H1 (cell line): Measurements from ENCODE around the gene PIGX. TPM values are rescaled to one million over a fixed set of nuclear protein-coding genes. Genes with fewer than 3 reads are reported as not detected.

Experiments
- CTCF ChIA-PET: fragments of 300-600 bp; sonication (Branson Sonifier 250); formaldehyde crosslinking; loops from one replicate; lab custom pipeline; 2021; ENCODE audit not compliant: partially characterized antibody; lab: Charles Lee
- POLR2A ChIA-PET: fragments of 300-600 bp; sonication (Branson Sonifier 250); formaldehyde crosslinking; loops from one replicate; lab custom pipeline; 2021; ENCODE audit warnings: inconsistent platforms; ENCODE audit not compliant: partially characterized antibody; lab: Charles Lee
- DNase-seq, 2 experiments: peaks; one replicate each; pipeline versions ENCODE4 v3.0.0 to v3.0.0-alpha.2; 2010 to 2022; ENCODE audit warnings: low spot score in 2 of 2, low read depth in 1 of 2, mixed read lengths in 1 of 2
- FAIRE-seq: peaks from 2 replicates; lab custom pipeline; 2011; peaks lifted over from hg19 to GRCh38; lab: Jason Lieb, UNC
- H2AFZ ChIP-seq: 2 replicates; pipeline ENCODE4 v1.8.1; 2012; ENCODE audit warnings: low read length, inconsistent platforms
- H2AK5ac ChIP-seq: 2 replicates; pipeline ENCODE4 v1.6.1; 2013; ENCODE audit warnings: low read depth, low read length
- H2BK120ac ChIP-seq: replicated peaks from 2 replicates; pipeline ENCODE3; 2013; ENCODE audit warnings: low read depth, low read length, inconsistent platforms
- H2BK12ac ChIP-seq: 2 replicates; pipeline ENCODE4 v1.6.1; 2013; ENCODE audit warnings: low read depth, low read length
- H2BK15ac ChIP-seq: 2 replicates; pipeline ENCODE4 v1.6.1; 2013; ENCODE audit warnings: low read length
- H2BK20ac ChIP-seq: 2 replicates; pipeline ENCODE4 v1.6.1; 2013; ENCODE audit warnings: low read length
- H2BK5ac ChIP-seq: 2 replicates; pipeline ENCODE4 v1.6.1; 2013; ENCODE audit warnings: low read depth, low read length
- H3K14ac ChIP-seq: 2 replicates; pipeline ENCODE4 v1.6.1; 2013; ENCODE audit warnings: inconsistent platforms; ENCODE audit not compliant: insufficient read length
- H3K18ac ChIP-seq: 2 replicates; pipeline ENCODE4 v1.6.1; 2013; ENCODE audit warnings: low read length; ENCODE audit errors: extremely low read depth
- H3K23ac ChIP-seq: 2 replicates; pipeline ENCODE4 v1.6.1; 2013; ENCODE audit warnings: inconsistent platforms; ENCODE audit not compliant: insufficient read length
- H3K23me2 ChIP-seq: 2 replicates; pipeline ENCODE4 v1.6.1; 2013; ENCODE audit warnings: low read depth, low read length
- H3K27ac ChIP-seq: 2 replicates; pipeline ENCODE4 v1.6.1; 2011; ENCODE audit warnings: low read depth, low read length, inconsistent platforms
- H3K27me3 ChIP-seq, 4 experiments: replicated peaks in 1 of 4; 1 replicate in 1 of 4; 2 replicates in 3 of 4; pipeline versions ENCODE4 v1.6.1 to v1.8.1; 2011 to 2013; ENCODE audit warnings: low read length in 3 of 4, mild to moderate bottlenecking in 3 of 4, inconsistent platforms in 2 of 4, mixed read lengths in 2 of 4, moderate library complexity in 1 of 4; ENCODE audit not compliant: control insufficient read depth in 3 of 4, insufficient read depth in 3 of 4; ENCODE audit errors: extremely low read depth in 1 of 4
- H3K36me3 ChIP-seq, 4 experiments: 2 replicates each; pipeline versions ENCODE4 v1.6.1 to v1.8.1; 2011 to 2013; ENCODE audit warnings: mild to moderate bottlenecking in 4 of 4, low read length in 3 of 4, moderate library complexity in 2 of 4, control low read depth in 1 of 4, inconsistent platforms in 1 of 4; ENCODE audit not compliant: insufficient read depth in 4 of 4, control insufficient read depth in 2 of 4
- H3K4ac ChIP-seq: replicated peaks from 2 replicates; pipeline ENCODE3; 2013; ENCODE audit warnings: low read length, low read depth, mixed read lengths, inconsistent platforms; ENCODE audit not compliant: insufficient read length
- H3K4me1 ChIP-seq, 4 experiments: replicated peaks in 1 of 4; 1 replicate in 1 of 4; 2 replicates in 3 of 4; pipeline versions ENCODE4 v1.6.1 to v1.8.1; 2011 to 2013; ENCODE audit warnings: low read length in 3 of 4, inconsistent platforms in 2 of 4, mixed read lengths in 1 of 4; ENCODE audit not compliant: insufficient read depth in 4 of 4, control insufficient read depth in 3 of 4
- H3K4me2 ChIP-seq, 2 experiments: 2 replicates each; pipeline versions ENCODE4 v1.6.1 to v1.8.1; 2011 to 2013; ENCODE audit warnings: low read depth in 2 of 2, low read length in 2 of 2, control low read depth in 1 of 2, inconsistent platforms in 1 of 2, mild to moderate bottlenecking in 1 of 2; ENCODE audit not compliant: insufficient read depth in 1 of 2
- H3K4me3 ChIP-seq, 4 experiments: fragments of 200-600, 300-600 bp in 1 of 4; sonication (generic), shearing (Covaris generic), sonication (Bioruptor Twin) in 1 of 4; 2 replicates each; pipeline versions ENCODE4 v1.5.1 to v1.8.1; 2011 to 2016; ENCODE audit warnings: low read length in 4 of 4, low read depth in 3 of 4, control low read depth in 2 of 4, inconsistent platforms in 2 of 4, mild to moderate bottlenecking in 2 of 4, mixed read lengths in 1 of 4, moderate library complexity in 1 of 4; ENCODE audit not compliant: insufficient read depth in 2 of 4; ENCODE audit errors: extremely low read depth in 1 of 4
- H3K56ac ChIP-seq: replicated peaks from 2 replicates; pipeline ENCODE3; 2013; ENCODE audit warnings: low read depth, mild to moderate bottlenecking, mixed read lengths, low read length, inconsistent platforms; ENCODE audit not compliant: insufficient read length
- H3K79me1 ChIP-seq: 2 replicates; pipeline ENCODE4 v1.6.1; 2013; ENCODE audit warnings: low read depth, low read length, control low read depth
- H3K79me2 ChIP-seq, 2 experiments: 2 replicates each; pipeline versions ENCODE4 v1.6.1 to v1.8.1; 2012 to 2013; ENCODE audit warnings: low read length in 2 of 2, mild to moderate bottlenecking in 2 of 2, inconsistent platforms in 1 of 2; ENCODE audit not compliant: insufficient read depth in 2 of 2, control insufficient read depth in 1 of 2
- H3K9ac ChIP-seq, 4 experiments: replicated peaks in 1 of 4; 1 replicate in 1 of 4; 2 replicates in 3 of 4; pipeline versions ENCODE4 v1.6.1 to v1.8.1; 2011 to 2013; ENCODE audit warnings: low read depth in 3 of 4, low read length in 3 of 4, control low read depth in 2 of 4, mild to moderate bottlenecking in 2 of 4, moderate library complexity in 2 of 4, inconsistent platforms in 1 of 4; ENCODE audit errors: extremely low read depth in 1 of 4
- H3K9me3 ChIP-seq, 2 experiments: 2 replicates each; pipeline versions ENCODE4 v1.6.1 to v1.8.1; 2012 to 2013; ENCODE audit warnings: mild to moderate bottlenecking in 2 of 2, moderate library complexity in 2 of 2, control low read depth in 1 of 2, inconsistent platforms in 1 of 2, low read depth in 1 of 2, low read length in 1 of 2, mixed read lengths in 1 of 2; ENCODE audit not compliant: insufficient read depth in 2 of 2
- H4K20me1 ChIP-seq, 2 experiments: replicated peaks in 1 of 2; 2 replicates each; pipeline versions ENCODE3 to v1.8.1; 2011 to 2013; ENCODE audit warnings: inconsistent platforms in 2 of 2, low read length in 2 of 2, mild to moderate bottlenecking in 1 of 2; ENCODE audit not compliant: insufficient read depth in 2 of 2, control insufficient read depth in 1 of 2
- H4K5ac ChIP-seq: 2 replicates; pipeline ENCODE4 v1.6.1; 2013; ENCODE audit warnings: low read length, low read depth, mixed read lengths, inconsistent platforms; ENCODE audit not compliant: insufficient read length
- H4K8ac ChIP-seq: 2 replicates; pipeline ENCODE4 v1.8.0; 2013; ENCODE audit warnings: mild to moderate bottlenecking, moderate library complexity, low read length, inconsistent platforms; ENCODE audit not compliant: insufficient read depth; ENCODE audit errors: extremely low read depth
- H4K91ac ChIP-seq: replicated peaks from 2 replicates; pipeline ENCODE3; 2013; ENCODE audit warnings: low read length, mixed read lengths, inconsistent platforms; ENCODE audit not compliant: insufficient read length
- ASH2L ChIP-seq: fragments of 200-600, 300-600 bp; sonication (generic); IDR thresholded peaks from one replicate; pipeline ENCODE4 v1.7.1; 2017; ENCODE audit warnings: low read length
- BRCA1 ChIP-seq: IDR thresholded peaks from 2 replicates; pipeline ENCODE4 v1.6.1; 2012; ENCODE audit warnings: low read depth, low read length, improper control_type of control experiment
- CBX5 ChIP-seq: fragments of 300-800, 300-1000 bp; sonication (generic); IDR thresholded peaks from 2 replicates; pipeline ENCODE4 v1.7.1; 2016; ENCODE audit warnings: antibody characterized with exemption, low read length, low read depth
- CEBPB ChIP-seq: IDR thresholded peaks from 2 replicates; pipeline ENCODE4 v1.6.1; 2012; ENCODE audit warnings: low read depth, low read length
- CHD1 ChIP-seq: IDR thresholded peaks from 2 replicates; pipeline ENCODE4 v1.6.1; 2012; ENCODE audit warnings: low read depth, low read length, improper control_type of control experiment
- CREB1 ChIP-seq: IDR thresholded peaks from 2 replicates; pipeline ENCODE4 v1.6.1; 2012; ENCODE audit warnings: inconsistent platforms
- EP300 ChIP-seq, 2 experiments: IDR thresholded peaks; 1 replicate in 1 of 2; 2 replicates in 1 of 2; pipeline ENCODE4 v1.6.1; 2011 to 2012; ENCODE audit warnings: low read depth in 2 of 2, low read length in 2 of 2, mild to moderate bottlenecking in 2 of 2, borderline replicate concordance in 1 of 2, inconsistent platforms in 1 of 2, moderate library complexity in 1 of 2
- KDM1A ChIP-seq: fragments of 200-600, 300-600 bp; sonication (generic); IDR thresholded peaks from 2 replicates; pipeline ENCODE4 v1.7.1; 2016; ENCODE audit warnings: mild to moderate bottlenecking, low read length, borderline replicate concordance
- NRF1 ChIP-seq: IDR thresholded peaks from 2 replicates; pipeline ENCODE4 v1.6.1; 2011; ENCODE audit warnings: mild to moderate bottlenecking, low read depth, low read length, improper control_type of control experiment
- PHF8 ChIP-seq: fragments of 200-600 bp; sonication (generic); conservative IDR thresholded peaks from 2 replicates; pipeline ENCODE4 v1.7.1; 2012; ENCODE audit warnings: low read depth, mild to moderate bottlenecking, inconsistent platforms, low read length, moderate library complexity
- RNF2 ChIP-seq: fragments of 200-900, 300-1000 bp; sonication (generic); IDR thresholded peaks from 2 replicates; pipeline ENCODE4 v1.7.1; 2016; ENCODE audit warnings: borderline replicate concordance, low read depth, mild to moderate bottlenecking, antibody characterized with exemption, low read length; ENCODE audit not compliant: poor library complexity, severe bottlenecking; ENCODE audit errors: missing control alignments
- TAF1 ChIP-seq: IDR thresholded peaks from 2 replicates; pipeline ENCODE4 v1.6.1; 2011; ENCODE audit warnings: mild to moderate bottlenecking, low read depth, low read length
- ZNF274 ChIP-seq: IDR thresholded peaks from 2 replicates; pipeline ENCODE4 v1.7.0; 2012; ENCODE audit warnings: low read length, borderline replicate concordance; ENCODE audit errors: extremely low read depth
- WGBS, 2 experiments: shearing (Covaris generic) in 1 of 2; methylation state at CpG; one replicate each; pipeline versions ENCODE4 v1.1.6 to v1.1.7; 2013 to 2015; ENCODE audit warnings: low lambda C conversion rate in 2 of 2, mixed read lengths in 2 of 2, inconsistent platforms in 1 of 2, low coverage in 1 of 2, missing lambda C conversion rate in 1 of 2; ENCODE audit not compliant: insufficient replicate concordance in 2 of 2, insufficient coverage in 1 of 2, insufficient read length in 1 of 2; ENCODE audit errors: extremely low coverage in 1 of 2, missing lambda C conversion rate in 1 of 2; 5-methylcytosine and 5-hydroxymethylcytosine counted together
- polyA plus RNA-seq, 7 experiments: library from polyadenylated mRNA; depleted of rRNA in 3 of 7; stranded (reverse) in 5 of 7; unstranded in 2 of 7; fragments of >200 nt in 5 of 7; fragments of 200-250 nt in 2 of 7; gene quantifications; 1 replicate in 5 of 7; 2 replicates in 1 of 7; 4 replicates in 1 of 7; pipeline versions ENCODE4 v1.2.1 to v1.2.3, GENCODE V29; 2011 to 2013; ENCODE audit warnings: missing spikeins in 2 of 7, mixed read lengths in 2 of 7
- total RNA-seq: library from RNA; stranded (reverse); fragmentation: NEBNext Ultra II Directional; extraction: Animal tissue kit (Norgen Biotek cat#: 25700); gene quantifications from 2 replicates; pipeline ENCODE4 v1.2.1, GENCODE V29; 2021
- TF ChIP-seq, protein P1 (sequence below): IDR thresholded peaks from 2 replicates; pipeline ENCODE4 v1.6.1; 2012; ENCODE audit warnings: inconsistent platforms

The PIGX gene
- total and polyA plus RNA-seq, 2 of the 8 experiments (the other 6 are each of a cell fraction or from before 2014, with no cell fraction given): 7.0 to 14.9 TPM

DNA sequence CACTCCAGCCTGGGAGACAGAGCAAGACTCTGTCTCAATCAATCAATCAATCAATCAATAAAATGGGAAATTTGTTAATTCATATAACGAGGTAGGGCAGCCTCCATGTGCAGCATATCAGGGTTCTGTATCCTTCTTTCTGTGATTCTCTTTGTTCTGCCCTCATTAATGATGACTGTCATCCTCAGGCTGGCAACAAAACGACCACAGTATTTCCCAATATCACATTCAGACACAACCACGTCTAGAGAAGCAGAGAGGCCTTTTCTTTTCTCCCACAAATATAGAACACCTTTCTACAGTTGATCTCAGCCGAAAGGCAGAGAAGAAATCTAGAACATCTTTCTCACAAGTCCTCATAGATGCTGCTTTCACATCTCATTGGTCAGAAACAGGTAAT lies 11.4 kb upstream of the PIGX start:
- H3K9ac ChIP-seq: no peak overlapping the region
- H4K8ac ChIP-seq: no peak overlapping the region
- H2BK20ac ChIP-seq: no peak overlapping the region
- TF ChIP-seq TAF1 (no peak), NRF1 (no peak), RNF2 (no peak), ASH2L (no peak), CREB1 (no peak), CHD1 (no peak), EP300 (IDR thresholded peaks at IDR 0.05; ENCODE audit: borderline replicate concordance in 1 of 2, low read depth in 2 of 2, low read length in 2 of 2) (no peak), PHF8 (no peak), CEBPB (no peak), CBX5 (no peak), KDM1A (no peak), ZNF274 (no peak), BRCA1 (no peak)
- TF ChIP-seq, protein P1, sequence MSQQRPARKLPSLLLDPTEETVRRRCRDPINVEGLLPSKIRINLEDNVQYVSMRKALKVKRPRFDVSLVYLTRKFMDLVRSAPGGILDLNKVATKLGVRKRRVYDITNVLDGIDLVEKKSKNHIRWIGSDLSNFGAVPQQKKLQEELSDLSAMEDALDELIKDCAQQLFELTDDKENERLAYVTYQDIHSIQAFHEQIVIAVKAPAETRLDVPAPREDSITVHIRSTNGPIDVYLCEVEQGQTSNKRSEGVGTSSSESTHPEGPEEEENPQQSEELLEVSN: no peak
- ChIA-PET POLR2A (no interaction called here), CTCF (interaction anchor here (2.8 kb wide), 1 partner anchor 16 kb away, joined by 8 read pairs; no protein-coding TSS in a partner anchor)
- H3K4me2 ChIP-seq: no peak overlapping the region
- no peak overlapping the region for H2AK5ac ChIP-seq
- H3K4ac ChIP-seq: no peak overlapping the region
- H3K23ac ChIP-seq: no peak overlapping the region
- no peak overlapping the region for H3K27ac ChIP-seq
- H3K36me3 ChIP-seq: no peaks in the 10 kb centered on the region
- H3K4me3 ChIP-seq: no peak overlapping the region
- no peaks in the 10 kb centered on the region for H3K9me3 ChIP-seq
- no peak overlapping the region for H4K5ac ChIP-seq
- FAIRE-seq (no peak), DNase-seq (no peak)
- H2BK15ac ChIP-seq: no peak overlapping the region
- no peak overlapping the region for H2BK120ac ChIP-seq
- H2AFZ ChIP-seq: no peak overlapping the region
- no peaks in the 10 kb centered on the region for H3K79me2 ChIP-seq
- H3K27me3 ChIP-seq: no peaks in the 10 kb centered on the region
- no peaks in the 10 kb centered on the region for H3K4me1 ChIP-seq
- no peaks in the 10 kb centered on the region for H3K79me1 ChIP-seq
- H3K23me2 ChIP-seq: no peaks in the 10 kb centered on the region
- no peak overlapping the region for H4K91ac ChIP-seq
- H2BK12ac ChIP-seq: no peak overlapping the region
- WGBS, 2 experiments: 85% methylated on average over 4 of the region's 4 CpGs; no CpG with 5 or more reads in 1 of the 2 experiments
- no peak overlapping the region for H3K18ac ChIP-seq
- H4K20me1 ChIP-seq: no peaks in the 10 kb centered on the region
- no peak overlapping the region for H2BK5ac ChIP-seq
- no peak overlapping the region for H3K56ac ChIP-seq
- no peak overlapping the region for H3K14ac ChIP-seq
